ENCODE data around the gene ABCC8.

GRCh38 chr11:17343907-17344306 lies 132.7 kb downstream of the ABCC8 start:
- TF ChIP-seq EZH2 (IDR thresholded peaks at IDR 0.05; ENCODE audit: insufficient read depth, poor library complexity, severe bottlenecking), result no peak
- TF ChIP-seq EZH2phosphoT487 (IDR thresholded peaks at IDR 0.05; ENCODE audit: insufficient read depth, low read depth), result no peak

All from GM23248 (cell line).